NCI-H2029 treated with DMSO at 0.1 percent for 48 hours (cell line): ENCODE measurements around the gene FGF9.

Experiments
- DNase-seq: peaks from one replicate; lab custom pipeline; 2025; lab: John Stamatoyannopoulos, UW

The FGF9 gene

DNA sequence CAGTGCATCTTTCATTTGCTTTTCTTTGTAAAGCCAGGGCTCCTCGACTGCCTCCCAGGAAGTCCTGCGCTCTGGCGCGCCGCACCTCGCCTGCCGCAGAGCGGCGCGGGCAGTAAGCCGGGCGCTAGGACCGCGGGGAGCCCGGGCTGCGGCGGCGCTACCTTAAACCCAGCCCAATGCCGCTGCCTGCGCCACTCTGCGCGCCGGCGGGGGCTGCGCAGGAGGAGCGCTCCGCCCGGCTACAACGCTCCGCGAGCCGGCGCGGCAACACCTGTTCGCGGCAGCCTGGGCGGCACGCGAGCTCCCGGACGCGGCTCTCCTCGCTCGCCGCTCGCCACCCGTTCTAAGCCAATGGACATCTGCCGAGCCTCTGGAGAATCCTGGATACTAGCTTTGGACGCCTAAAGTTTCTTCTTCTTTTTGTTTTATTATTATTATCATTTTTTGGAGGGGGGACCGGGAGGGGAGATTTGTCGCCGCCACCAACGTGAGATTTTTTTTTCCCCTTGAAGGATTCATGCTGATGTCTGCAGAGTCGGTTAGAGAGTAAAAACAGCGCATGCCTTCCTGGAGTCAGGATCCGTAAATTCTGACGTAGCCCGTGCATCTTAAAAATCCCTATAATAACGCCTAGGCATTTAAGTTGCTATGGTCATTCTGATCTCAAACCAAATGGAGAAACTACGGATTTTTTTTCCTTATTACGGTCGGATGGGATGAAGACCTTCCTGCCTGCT, at the start of gene FGF9:
FGF9 (plus strand) TSS at position 191 of the 737 bp plus-strand sequence. CDS start 840 bp downstream, outside the sequence.
- no peak for DNase-seq

DNA sequence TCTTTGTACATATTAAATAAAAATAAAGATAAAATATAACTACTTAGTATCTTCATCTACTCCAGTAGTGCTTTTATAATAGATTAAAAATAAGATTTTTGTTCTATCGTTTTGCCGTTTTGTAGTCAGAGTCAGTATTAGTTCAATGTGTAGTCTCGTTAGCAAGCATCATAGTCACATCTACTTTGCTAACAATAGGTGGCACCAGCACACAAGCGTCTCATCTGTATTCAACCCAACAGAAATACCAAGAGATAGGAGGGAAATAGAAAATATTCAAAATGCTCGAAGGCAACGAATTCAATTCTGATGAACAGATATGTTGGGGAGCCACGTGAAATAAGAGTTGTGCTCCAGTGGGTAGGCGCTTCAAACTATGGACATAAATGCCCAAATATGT, 45.5 kb upstream of the FGF9 start:
- peak; percentile 11 for DNase-seq

DNA sequence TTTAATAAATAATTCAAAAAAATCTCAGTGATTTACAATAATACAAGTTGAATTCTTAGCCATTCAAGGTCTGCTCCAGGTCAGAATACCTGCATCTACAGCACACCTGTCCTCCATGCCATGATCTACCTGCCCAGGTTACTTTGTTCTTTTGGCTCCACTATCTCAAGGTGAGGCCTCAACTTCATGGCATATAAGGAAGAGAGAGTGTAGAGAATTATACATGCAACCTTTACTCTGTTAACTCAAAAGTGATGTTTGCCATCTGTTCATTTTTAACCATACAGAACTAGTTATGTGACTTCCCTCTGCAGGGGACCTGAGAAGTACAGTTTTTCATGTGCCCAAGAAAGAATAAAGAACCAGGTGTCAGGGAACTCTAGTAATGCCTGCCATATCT, 38.7 kb upstream of the FGF9 start:
- DNase-seq = no peak

DNA sequence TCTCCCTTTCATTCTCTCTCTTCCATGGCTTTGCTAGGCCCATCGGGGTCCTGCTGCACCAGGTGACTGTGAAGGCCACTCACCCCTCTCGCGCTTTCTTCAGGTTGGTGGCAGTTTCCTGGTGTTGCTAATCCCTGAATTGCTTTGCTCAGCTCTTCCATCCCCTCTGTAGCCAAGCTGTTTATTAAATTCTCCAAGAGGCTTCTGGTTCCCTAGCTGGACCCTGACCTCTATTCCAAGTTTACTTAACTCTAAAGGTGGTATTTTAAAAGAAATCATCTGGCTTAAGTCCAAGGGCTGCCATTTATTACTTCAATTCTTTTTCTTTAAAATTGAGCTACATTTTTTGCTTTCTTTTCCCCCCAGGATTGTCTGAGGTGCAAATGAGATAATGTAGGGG, 34.2 kb upstream of the FGF9 start:
- no peak for DNase-seq

DNA sequence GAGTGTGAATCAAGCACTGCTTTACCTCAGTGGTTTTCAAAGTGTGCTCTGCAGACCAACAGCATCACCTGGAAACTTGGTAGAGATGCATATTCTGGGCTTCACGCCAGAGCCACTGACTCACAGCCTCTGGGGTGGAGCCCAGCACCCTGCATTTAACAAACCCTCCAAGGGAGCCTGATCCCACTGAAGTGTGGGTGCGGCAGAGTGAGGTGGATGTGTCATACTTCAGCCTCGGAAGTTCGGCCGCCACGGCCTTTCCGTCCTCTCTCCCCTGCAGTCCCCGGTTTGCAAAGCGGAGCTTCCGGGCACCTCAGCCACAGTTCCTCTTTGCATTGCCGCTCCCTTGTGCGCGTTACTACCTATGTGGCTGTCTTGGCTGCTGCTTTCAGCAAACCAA, 33.6 kb upstream of the FGF9 start:
- DNase-seq = peak; percentile 18

DNA sequence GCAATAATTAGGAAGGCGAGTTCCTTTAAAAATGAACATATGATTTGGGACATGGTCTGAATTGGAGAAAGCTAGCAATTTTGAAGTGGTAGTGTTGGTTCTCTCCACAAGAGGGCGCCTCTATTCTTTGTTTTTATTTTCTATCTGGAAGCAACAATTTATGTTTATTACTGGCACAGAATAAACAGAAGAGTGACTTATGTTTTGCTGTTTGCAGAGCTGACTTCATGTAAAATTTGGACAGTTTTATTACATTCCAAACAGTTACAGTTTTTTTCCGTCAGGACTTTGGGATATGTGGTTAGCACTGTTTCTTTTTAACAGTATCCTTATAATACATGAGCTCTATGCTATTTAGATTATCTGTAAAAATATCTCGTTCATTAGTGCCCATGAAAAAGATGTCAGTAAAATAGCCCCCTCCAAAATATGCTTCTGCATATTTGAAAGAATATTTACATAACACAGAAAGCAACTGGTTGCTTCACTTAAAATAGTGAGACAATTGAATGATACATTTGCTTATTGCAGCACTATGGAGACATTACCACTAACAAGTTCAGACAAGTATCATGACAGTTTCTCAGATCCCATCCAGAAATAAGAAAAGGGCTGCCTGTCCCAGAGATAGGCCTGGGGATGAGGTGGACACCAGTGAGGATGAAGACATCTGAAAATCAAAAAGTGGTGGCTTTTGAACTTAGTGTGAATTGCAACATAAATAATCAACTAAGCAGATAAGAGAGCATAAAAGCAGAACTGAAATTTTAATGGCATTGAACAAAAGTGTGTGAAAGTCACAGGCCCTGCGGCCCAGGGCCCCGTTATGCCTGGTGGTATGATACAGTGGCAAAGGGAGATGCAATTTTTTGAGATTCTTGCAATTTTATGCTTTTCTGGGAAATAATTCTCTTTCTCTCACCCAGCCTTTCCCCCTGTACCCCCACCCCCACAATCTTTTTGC, 32.3 kb upstream of the FGF9 start:
- DNase-seq = peak; percentile 20

DNA sequence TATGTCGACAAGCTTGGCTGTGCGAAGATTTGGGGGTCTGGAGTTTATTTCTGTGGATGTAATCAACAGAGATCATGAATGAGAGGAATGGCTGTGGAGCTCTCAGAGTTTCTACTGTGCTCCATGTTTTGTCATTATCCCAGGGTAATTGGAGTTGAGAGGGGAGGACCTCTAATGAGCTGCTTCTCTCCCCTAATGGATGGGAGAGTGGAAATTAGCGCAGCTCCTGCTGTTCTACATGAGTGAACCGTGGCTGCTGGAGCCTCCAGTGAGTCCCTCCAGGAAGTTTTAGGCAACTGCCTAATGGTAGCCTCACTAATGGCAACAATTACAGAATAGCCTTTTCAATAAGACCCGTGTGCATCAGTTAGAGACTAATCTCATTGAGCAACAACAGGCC, 31.3 kb upstream of the FGF9 start:
- DNase-seq = no peak

DNA sequence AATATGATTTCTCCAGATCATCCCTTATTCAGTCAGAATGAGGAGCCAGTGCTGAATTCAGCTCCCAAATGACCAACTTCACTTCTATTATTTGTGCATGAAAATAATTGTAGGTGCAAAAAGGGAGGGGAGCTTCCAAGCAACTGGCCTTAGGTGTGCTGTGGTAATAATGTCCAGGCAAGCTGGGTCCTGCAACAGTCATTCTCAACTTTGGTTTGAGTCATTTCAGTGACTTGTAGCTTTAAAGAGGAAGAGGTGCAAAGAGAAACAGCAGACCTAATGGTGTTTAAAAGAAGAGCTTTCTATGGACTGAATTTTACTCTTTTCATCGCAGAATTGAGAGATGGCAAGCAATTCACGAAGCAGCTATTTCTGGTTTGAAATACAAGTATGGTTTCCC, 29.2 kb upstream of the FGF9 start:
- no peak for DNase-seq

DNA sequence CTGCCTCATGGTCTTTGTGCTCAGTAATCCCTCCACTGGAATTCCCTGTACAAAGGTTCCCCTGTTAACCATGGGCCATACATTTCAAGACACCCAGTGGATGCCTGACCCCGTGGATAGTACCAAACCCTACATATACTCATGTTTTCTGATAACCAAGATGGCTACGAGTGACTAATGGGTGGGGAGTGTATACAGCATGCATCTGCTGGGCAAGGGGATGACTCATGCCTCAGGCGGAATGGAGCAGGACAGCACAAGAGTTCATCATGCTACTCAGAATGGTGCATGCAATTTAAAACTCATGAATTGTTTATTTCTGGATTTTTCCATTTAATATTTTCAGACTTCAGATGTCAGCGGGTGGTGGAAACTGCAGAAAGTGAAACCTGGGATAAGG, 13.3 kb upstream of the FGF9 start:
- DNase-seq = no peak

DNA sequence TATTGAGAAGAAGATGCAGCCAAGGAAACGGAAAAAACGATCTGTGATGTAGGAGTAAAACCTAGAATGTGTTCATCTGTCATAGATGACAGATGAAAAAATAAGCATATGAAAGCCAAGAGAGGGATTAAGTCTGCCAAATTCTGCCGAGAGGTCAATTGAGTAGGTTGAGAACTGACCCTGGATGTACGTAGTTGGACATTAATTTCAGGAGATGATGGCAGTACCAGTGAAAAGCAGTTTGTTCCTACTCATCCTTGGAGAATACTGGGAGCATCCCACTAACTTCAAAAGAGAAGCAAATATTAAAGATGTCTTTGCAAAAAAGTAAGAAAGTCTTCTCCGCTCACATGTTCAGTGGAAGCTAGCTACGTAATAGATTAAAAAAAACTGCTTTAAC, 11.8 kb upstream of the FGF9 start:
- DNase-seq = no peak

DNA sequence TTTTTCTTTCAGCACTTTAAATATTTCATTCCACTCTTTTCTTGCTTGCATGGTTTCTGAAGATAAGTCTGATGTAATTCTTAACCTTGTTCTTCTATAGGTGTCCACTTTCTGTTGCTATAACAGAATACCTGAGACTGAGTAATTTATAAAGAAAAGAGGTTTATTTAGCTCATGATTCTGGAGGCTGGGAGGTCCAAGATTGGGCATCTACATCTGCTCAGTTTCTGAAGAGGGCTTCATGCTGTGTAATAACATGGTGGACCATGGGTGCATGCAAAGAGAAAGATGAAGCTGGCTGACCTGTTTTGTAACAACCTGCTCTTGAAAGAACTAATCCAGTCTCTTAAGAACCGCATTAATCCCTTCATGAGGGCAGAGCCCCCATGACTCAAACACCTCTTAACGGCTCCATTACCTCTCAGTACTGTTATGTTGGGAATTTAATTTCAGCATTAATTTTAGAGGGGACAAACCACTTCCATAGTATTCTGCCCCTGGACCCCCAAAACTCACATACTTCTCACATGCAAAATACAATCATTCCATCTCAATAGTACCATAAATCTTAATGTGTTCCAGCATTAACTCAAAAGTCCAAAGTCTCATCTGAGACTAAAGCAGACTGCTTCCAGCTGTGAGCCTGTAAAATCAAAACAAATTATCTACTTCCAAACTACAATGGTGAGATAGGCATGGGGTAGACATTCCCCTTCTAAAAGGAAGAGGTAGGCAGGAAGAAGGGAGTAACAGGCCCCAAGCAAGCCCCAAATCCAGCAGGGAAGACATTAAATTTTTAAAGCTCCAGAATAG, 9.6 kb upstream of the FGF9 start:
- no peak for DNase-seq

DNA sequence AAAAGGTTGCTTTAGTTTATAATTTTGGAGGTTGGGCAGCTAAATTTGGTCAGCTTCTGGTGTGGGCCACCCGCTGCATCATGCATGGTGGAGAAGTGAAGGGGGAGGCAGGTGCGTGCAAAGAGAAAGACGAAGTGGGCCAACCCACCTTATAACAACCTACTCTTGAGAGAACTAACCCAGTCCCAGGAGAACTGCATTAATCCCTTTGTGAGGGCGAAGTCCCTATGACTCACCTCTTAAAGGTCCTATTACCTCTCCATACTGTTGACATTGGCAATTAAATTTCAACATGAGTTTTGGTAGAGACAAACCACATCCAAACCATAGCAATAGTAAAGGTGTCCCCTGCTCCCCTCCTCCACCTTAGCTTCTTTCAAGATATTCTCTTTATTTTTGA, 7.7 kb upstream of the FGF9 start:
- peak; percentile 68 for DNase-seq

DNA sequence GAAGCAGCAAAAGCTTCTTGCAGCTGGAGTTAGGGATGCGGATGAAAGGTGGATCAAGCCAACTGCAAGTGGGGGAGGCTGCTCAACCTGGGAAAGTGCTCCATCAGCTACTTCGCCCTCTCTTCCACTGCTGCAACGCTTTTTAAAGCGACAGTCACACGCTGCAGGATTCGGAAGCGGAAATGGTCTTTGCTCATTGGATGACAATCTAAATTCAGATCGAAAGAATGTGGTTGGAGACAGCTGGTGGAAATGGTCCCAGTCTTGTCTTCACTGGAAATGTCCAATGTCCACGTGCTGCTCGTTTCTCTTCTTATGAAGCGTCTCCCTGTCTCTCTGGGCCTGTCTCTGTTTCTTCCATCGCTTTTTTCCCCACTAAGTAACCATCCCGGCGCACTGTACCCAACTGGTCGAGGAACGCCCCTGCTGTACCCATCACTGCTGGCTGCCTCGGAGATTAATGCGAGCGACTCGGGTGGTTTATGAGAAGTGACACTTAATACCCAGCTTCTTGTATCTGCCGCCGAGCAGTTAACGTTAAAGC, 2.1 kb upstream of the FGF9 start:
- DNase-seq = no peak

DNA sequence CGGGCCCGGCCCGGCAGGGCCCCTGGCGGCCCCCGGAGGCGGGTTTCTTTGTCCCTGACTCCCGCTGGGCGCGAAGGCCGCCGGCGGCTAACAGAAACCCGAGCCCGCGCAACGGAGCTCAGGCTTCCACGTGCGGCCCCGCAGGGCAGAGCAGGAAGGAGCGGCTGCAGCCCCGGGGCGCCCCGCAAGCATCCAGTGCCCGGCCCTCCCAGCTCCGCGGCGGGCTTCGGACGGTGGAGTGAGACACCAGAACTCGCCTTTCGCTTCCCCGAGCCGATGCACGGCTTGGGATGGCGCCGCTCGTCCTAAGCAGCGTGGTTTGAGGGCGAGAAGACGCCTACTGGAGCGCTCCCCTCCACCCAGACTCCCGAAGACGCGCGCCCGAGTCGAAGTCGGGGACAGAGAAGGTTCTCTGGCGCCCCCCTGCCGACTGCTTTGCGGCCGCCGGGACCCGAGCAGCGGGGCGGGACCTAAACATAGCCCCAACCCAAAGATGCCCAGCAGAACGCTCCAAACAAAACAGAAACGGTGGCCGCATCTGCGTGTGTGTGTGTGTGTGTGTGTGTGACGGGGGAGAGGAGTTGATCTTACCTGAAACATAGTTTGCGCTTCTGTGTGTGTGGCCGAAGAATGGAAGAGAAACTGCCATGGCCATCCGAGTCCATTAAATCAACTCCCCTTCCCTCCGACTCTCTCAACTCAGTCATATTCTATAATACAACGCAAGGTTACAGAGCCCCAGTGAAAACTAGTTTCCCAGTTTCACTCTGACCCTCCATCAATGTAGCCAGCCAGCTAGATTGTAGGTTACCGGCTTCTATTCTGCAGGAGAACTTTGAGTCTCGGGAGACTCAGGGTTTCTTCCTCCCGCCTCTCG, 629 bp upstream of the FGF9 start:
- no peak for DNase-seq

DNA sequence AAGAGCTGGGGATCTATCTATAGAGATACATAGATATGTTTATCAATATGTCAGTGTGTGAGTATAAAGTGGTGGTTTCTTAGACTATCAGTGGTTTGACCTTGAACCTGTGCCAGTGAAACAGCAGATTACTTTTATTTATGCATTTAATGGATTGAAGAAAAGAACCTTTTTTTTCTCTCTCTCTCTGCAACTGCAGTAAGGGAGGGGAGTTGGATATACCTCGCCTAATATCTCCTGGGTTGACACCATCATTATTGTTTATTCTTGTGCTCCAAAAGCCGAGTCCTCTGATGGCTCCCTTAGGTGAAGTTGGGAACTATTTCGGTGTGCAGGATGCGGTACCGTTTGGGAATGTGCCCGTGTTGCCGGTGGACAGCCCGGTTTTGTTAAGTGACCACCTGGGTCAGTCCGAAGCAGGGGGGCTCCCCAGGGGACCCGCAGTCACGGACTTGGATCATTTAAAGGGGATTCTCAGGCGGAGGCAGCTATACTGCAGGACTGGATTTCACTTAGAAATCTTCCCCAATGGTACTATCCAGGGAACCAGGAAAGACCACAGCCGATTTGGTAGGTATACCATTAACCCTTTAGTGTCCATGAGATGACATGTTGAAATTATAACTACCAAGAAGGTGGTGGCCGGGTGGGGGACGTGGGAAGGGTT, 880 bp downstream of the FGF9 start:
- DNase-seq = no peak

DNA sequence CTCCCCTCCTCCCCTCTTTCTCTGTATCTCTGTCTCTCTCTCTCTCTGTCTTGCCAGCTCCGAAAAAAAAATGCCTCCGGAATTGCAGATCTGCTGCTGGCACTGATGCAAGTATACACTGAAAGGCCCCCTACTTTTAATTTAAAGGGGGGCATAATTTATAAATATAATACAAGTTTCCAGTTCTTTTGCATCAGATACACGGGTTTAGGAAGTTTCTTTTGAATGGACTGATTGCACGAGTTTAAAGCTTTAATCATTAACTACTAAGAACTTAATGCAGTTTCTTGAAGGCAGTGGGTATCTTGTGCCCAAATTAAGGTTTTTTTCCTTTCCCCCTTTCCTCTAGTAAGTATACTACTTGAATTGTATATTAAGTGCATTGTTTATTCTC, 1.4 kb downstream of the FGF9 start:
- no peak for DNase-seq

DNA sequence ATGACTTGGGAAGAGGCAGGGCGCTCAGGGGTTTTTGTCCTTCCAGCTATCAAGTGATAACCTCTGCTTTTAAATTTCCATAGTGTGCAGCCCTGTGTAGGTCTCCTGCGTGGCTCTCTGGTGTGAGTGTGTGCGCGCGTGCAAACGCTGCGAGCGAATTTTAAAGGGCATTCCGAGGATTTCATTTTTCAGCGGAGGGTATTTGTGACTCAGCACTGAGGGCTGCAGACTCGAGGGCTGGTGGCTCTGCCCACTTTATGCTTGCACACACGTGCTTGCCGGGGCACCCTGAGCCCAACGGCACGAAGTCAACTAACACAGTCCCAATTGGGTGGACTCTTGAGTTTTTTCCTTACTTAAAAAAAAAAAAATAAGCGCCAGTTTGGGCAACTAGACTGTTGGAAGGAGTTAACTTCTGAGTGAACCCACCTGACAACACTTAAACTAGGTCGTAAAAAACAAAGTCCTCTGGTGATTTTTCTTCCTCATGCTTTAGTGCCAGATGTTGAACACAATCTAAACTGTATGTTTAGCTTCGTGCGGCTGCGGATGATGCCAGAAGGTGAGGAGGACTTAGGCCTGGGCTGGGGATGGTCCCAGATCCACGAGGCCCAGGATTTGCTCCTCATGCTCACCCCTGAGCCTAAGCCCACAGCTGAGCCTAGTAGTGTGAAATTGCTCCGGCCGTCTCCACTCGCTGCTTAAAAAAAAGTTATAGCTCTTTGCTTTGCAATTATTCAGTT, 2.1 kb downstream of the FGF9 start:
- DNase-seq = no peak

DNA sequence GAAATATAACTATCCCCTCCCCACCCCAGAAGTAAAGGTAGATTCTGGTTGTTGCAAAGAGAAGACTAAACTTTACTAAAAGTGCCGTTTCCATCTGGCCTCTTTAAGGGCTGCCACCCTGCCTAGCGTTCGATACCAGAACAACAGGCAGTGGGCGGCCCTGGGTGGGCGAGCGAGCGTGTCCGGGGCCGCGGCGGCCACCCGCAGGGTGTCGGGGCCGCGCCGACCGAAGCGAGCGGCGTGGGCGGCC, 2.6 kb downstream of the FGF9 start:
- no peak for DNase-seq

DNA sequence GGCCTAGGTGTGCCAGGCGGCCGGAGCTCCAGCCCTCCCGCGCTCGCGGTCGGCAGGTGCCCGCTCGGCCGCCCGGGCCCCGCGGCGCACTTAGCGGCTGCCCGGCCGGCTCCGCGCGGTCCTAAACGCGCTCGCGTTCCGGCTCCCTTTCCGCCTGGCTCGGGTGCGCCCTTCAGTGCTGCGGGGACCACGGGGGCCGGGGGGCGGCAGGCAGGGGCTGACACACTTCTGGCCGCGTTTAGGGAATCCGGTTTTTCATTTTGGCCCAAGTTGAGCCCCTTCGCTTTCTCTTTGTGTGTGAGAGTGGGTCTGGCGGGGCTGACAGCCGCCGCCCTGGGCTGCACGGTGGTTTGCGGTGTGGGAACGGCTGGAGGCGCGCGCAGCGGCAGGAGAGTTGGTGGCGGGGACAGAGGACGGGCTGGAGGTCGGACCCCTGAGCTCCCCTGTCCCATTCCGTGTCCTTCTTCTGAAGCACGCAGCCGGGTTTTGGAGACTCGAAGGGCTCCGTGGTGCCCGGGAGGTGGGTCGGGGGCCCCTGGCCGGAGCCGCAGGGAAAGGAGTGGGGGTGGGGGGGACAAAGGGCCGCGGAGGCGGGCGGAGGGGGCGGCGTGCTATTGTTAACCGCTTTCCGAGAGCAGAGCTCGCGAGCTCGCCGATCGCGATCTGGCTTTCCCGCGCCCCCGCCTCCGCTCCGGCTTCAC, 3.1 kb downstream of the FGF9 start:
- no peak for DNase-seq
